Thyroid gland (tissue), 4 donors: ENCODE results near the gene FBXL20.

Experiments used
- CTCF ChIP-seq, 6 experiments: fragments of 200-600 bp in 3 of 6; fragments of 450-650 bp in 3 of 6; sonication (generic) in 3 of 6; IDR thresholded peaks; one replicate each; pipeline ENCODE4 v1.5.1; 2016 to 2019; ENCODE audit warnings: antibody characterized with exemption in 6 of 6, mild to moderate bottlenecking in 2 of 6, inconsistent platforms in 1 of 6, moderate library complexity in 1 of 6
- POLR2A ChIP-seq, 2 donors: fragments of 450-650 bp; IDR thresholded peaks; one replicate each; pipeline ENCODE4 v1.6.1; 2017; ENCODE audit warnings: antibody characterized with exemption in 2 of 2, mild to moderate bottlenecking in 2 of 2, moderate library complexity in 1 of 2

- TF ChIP-seq CTCF (IDR thresholded peaks at IDR 0.05) (no peak), POLR2A (IDR thresholded peaks at IDR 0.05) (no peak)
Measured at GRCh38 chr17:39212195-39212810, 189.1 kb downstream of the FBXL20 start.
